ENCODE results near the gene SDF4. TPM values are rescaled to one million over a fixed set of nuclear protein-coding genes. Genes with fewer than 3 reads are reported as not detected.

Gene SDF4
- total RNA-seq, 4 donors from 2014 or later: 42.6 to 143 (median 87.8) TPM

DNA sequence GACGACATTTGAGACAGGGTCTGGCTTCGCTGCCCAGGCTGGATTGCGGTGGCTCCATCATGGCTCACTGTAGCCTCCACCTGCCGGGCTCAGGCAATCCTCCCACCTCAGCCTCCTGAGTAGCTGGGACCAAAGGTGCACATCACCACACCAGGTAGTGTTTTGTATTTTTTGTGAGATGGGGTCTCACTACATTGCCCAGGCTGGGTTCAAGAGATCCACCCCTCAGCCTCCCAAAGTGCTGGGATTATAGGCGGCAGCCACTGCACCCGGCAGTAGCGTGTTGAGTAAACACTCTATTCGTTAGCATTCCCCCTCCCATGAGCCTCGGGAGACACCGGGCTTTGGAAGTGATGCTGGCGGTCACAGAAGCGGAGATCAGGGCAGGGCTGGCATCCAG lies 21.5 kb upstream of the SDF4 start:
- TF ChIP-seq, protein P1, sequence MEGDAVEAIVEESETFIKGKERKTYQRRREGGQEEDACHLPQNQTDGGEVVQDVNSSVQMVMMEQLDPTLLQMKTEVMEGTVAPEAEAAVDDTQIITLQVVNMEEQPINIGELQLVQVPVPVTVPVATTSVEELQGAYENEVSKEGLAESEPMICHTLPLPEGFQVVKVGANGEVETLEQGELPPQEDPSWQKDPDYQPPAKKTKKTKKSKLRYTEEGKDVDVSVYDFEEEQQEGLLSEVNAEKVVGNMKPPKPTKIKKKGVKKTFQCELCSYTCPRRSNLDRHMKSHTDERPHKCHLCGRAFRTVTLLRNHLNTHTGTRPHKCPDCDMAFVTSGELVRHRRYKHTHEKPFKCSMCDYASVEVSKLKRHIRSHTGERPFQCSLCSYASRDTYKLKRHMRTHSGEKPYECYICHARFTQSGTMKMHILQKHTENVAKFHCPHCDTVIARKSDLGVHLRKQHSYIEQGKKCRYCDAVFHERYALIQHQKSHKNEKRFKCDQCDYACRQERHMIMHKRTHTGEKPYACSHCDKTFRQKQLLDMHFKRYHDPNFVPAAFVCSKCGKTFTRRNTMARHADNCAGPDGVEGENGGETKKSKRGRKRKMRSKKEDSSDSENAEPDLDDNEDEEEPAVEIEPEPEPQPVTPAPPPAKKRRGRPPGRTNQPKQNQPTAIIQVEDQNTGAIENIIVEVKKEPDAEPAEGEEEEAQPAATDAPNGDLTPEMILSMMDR (IDR thresholded peaks at IDR 0.05; ENCODE audit: low read depth): no peak

DNA sequence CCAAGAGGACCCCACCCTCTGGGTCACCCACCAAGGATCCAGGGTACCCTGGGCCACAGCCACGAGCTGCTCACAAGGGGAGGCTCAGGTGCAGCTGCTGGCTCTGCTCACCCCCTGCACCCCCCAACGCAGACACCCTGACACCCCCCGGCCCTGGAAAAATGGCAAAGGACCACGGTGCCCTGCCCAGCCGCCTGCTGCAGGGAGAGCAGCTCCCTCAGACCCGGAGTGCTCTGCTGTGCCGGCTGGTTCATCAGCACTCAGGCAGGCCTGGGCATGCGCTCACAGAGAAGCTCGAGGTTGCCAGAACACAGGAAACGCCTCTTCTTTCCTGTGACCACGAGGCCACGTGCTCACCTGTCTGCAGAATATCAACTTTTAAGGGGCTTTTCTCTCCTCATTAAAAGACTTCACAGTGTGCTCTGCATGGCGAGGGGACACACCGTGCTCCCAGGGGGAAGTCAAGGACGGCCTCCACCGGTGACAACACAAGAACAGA lies 19.0 kb upstream of the SDF4 start:
- TF ChIP-seq, protein P1 (IDR thresholded peaks at IDR 0.05; ENCODE audit: low read depth): no peak

DNA sequence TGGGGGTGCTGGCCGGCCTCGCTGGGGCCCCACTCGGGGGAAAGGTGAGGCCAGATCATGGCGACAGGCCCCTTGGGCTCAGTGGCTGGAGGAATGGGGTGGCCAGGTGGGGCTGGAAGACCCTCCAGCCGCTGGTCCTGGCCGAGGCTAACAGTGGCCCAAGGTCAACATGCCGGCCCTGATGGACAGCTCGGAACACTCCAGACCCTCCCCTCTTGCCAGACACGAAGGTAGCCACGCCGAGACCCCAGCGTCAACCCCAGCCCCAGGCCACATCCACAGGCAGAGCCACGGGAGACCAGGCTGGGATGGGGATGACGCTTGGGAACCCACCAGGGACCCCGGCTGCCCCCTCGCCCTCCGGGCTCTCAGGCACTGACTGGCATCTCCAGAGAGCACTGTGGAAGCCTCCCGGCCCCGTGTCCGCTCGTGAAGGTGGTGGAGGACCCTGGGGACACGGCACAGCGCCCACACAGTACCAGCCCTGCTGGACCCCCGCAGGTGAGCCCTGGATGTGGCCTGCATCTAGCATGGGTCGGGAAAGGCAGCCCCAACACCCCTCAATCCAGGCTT lies 15.6 kb upstream of the SDF4 start:
- TF ChIP-seq, protein P1 (IDR thresholded peaks at IDR 0.05; ENCODE audit: low read depth): no peak

DNA sequence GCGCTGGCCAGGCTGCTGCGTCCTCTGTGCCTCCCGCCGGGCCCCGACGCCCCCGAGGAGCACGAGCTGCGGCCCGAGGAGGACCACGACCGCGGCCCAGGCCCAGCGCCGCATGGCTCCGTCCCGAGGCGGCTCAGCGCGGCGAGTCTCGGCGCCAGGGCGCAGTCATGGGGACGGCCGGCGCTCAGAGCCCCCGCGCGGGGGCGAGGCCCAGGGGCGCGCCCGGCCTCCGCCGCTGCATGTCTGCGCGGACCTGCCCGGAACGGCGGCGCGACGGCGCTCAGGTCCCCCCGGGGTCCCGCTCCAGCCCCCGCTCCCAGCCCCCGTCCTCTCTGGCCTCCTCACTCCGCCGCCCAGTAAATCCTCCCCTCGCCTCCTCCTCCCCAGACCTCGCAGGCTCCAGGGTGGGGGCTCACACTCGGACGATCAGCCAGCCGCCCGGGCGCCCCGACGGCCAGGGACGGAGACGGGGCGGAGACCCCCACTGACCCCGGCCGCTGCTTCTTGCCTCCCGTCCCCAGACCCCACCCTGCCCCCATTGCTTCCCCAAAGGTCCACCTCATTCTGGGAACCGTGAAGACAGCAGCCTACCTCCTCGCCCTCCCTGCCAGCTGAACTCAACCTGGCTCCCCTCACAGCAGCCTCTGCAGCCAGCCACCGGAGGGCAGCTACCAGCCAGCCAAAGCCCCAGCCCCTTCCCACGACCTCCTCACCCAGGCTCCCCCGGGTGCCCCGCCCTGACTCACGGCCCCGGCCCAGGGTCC lies 15.0 kb upstream of the SDF4 start, which contains the start of gene C1QTNF12:
Gene C1QTNF12, minus strand, starts transcription at position 146 of the 764 bp plus-strand sequence. Its CDS starts 32 bp downstream, at position 114.
- TF ChIP-seq, protein P1 (IDR thresholded peaks at IDR 0.05; ENCODE audit: low read depth): no peak

DNA sequence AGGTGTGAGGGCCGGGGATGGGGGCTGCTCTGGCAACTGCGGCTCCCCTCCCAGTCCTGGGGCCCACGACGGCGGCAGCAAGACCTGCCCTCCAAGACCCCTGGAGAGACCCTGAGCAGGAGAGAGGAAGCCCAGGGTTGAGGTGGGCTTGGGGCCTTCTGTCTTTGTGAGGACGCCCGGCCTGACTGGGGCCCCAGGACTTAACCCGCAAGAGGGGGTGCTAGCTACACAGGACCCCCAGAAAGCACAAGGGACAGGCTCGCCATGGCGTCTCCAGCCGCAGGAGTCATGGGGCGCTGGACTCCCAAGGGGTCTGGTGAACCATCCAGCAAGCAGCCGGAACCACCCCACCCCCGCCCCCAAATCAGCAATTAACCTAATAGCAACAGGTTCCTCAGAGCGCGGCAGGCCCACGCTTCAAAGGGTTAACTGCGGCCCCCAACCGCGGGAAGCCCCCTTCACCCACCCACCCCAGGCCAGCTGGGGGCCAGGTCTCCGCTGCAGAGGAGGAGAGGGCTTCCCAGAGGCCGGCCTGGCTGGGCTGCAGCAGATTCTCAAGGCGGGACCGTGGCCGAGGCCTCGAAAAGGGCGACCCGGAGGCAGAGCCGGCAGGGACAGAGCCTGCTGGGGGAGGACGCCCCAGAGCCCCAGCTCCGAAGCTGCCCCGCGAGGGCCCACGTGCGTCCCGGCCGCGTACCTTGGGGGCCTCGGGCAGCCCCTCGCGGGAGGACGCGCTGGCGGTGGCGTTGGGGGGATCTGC lies 14.2 kb upstream of the SDF4 start:
- TF ChIP-seq, protein P1 (IDR thresholded peaks at IDR 0.05; ENCODE audit: low read depth): no peak

DNA sequence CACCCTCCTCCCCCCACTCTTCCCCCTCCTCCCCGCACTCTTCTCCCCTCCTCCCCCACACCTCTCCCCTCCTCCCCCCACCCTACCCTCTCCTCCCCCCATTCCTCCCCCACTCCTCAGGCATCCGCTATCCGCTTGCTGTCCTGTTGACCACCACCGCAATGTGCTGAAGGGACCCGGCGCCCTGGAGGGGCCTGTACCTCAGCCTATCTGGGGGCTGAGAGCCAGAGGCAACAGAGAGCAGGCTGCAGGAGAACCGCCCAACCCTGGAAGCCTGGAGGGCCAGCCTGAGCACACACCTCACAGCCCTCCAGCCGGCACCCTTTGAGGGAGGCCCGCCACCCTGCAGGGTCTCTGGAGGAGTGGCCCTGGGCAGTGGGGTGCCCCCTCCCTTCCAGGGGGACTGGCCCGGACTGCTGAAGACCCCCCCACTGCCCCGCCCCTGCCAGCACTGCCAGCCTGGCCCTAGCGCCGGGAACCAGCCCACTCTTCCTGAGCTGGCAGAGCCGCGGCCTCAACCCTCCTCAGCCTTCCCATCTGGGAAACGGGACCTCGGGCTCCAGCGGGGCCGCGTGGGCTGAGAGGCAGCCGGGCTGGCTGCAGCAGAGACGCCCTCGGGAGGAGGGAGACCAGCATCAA lies 13.5 kb upstream of the SDF4 start:
- TF ChIP-seq, protein P1 (IDR thresholded peaks at IDR 0.05; ENCODE audit: low read depth): no peak
